Left ventricle myocardium inferior (tissue), 1 donor: ENCODE measurements around the gene SLC6A12. TPM values are rescaled to one million over a fixed set of nuclear protein-coding genes. Genes with fewer than 3 reads are reported as not detected.
A peak's percentile ranks its signal among the peaks of the same experiment; 100 is the strongest.
"Not testable (repeated sequence)": the region's sequence is repeated elsewhere in the genome, so short reads cannot be mapped to it uniquely, and the experiment has no call there.

Experiments used
- DNase-seq: peaks from one replicate; pipeline ENCODE4 v3.0.0-alpha.2; 2020
- H3K27ac ChIP-seq: fragments of 200-600 bp; replicated peaks from 2 replicates; pipeline ENCODE4 v1.8.0; 2021
- H3K27me3 ChIP-seq: fragments of 200-600 bp; 2 replicates; pipeline ENCODE4 v1.8.0; 2021; ENCODE audit warnings: low read depth
- H3K36me3 ChIP-seq: fragments of 200-600 bp; 2 replicates; pipeline ENCODE4 v1.8.0; 2021
- H3K4me1 ChIP-seq: fragments of 200-600 bp; 2 replicates; pipeline ENCODE4 v1.8.0; 2021
- H3K4me3 ChIP-seq: fragments of 200-600 bp; 2 replicates; pipeline ENCODE4 v1.8.0; 2021; ENCODE audit warnings: mild to moderate bottlenecking, moderate library complexity
- H3K9me3 ChIP-seq: fragments of 200-600 bp; replicated peaks from 2 replicates; pipeline ENCODE4 v1.8.0; 2021
- intact Hi-C: fragments of 100-400 bp; cut with micrococcal nuclease; formaldehyde crosslinking; loops from one replicate; pipeline ENCODE4 v1.11.0; 2022
- total RNA-seq: library from RNA; stranded (reverse); fragmentation: NEBNext Ultra II Directional; extraction: Animal tissue kit (Norgen Biotek cat#: 25700); gene quantifications from one replicate; pipeline ENCODE4 v1.2.1, GENCODE V29; 2021
- TF ChIP-seq, protein P1 (sequence below): fragments of 200-600 bp; IDR thresholded peaks from 2 replicates; pipeline ENCODE4 v1.8.0; 2021; ENCODE audit warnings: antibody characterized with exemption, mild to moderate bottlenecking, borderline replicate concordance
- donor health status: DM: no; HTN: yes; CAD: no; lungs with severe emphysema.

The SLC6A12 gene
- total RNA-seq, 1 donor from 2014 or later: 1.2 TPM

DNA sequence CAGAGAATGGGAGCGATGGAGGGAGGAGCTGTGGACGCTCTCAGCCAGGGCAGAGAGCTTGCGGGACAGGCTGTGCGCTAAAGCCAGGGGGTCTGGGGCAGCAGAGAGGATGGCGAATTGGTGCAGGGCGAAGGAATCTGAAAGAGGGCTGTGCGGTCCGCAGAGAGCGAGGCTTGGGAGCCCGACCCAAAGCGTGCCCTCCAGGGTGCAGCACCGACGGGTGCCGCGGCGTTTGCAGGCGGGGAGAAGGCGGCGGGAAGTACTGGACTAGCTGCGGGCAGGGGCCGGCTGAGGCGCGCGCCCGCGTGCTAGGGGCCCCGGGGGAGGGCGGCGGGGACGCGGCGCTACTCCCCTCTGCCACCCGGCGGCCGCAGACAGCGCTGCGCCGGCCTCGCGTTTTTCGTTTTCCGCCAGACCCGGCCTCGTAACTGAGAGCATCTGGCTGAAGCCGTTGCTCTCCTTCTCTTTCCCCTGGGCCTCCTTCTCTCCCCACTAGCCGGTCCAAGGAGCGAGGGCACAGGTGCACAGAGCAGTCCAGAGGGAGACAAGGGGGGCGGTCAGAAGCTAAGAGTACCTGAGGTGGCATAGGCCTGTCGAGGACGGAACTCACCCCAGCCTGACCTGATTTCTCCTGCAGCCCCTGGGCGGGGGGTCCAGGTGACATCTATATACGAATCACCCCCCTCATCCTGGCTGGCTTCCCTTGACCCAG lies 24.9 kb downstream of the SLC6A12 start:
- Histone ChIP-seq H3K36me3 (no peaks in the 10 kb centered on the region), H3K27me3 (peaks cover 12% of the 10 kb centered on the region), H3K9me3 (no peaks in the 10 kb centered on the region), H3K4me1 (peaks cover 14% of the 10 kb centered on the region), H3K27ac (peak overlapping the region; percentile 57), H3K4me3 (peak overlapping the region; percentile 66)
- DNase-seq: peak; percentile 55
- intact Hi-C loops: no loop called here
- TF ChIP-seq, protein P1, sequence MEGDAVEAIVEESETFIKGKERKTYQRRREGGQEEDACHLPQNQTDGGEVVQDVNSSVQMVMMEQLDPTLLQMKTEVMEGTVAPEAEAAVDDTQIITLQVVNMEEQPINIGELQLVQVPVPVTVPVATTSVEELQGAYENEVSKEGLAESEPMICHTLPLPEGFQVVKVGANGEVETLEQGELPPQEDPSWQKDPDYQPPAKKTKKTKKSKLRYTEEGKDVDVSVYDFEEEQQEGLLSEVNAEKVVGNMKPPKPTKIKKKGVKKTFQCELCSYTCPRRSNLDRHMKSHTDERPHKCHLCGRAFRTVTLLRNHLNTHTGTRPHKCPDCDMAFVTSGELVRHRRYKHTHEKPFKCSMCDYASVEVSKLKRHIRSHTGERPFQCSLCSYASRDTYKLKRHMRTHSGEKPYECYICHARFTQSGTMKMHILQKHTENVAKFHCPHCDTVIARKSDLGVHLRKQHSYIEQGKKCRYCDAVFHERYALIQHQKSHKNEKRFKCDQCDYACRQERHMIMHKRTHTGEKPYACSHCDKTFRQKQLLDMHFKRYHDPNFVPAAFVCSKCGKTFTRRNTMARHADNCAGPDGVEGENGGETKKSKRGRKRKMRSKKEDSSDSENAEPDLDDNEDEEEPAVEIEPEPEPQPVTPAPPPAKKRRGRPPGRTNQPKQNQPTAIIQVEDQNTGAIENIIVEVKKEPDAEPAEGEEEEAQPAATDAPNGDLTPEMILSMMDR: peak; percentile 92

DNA sequence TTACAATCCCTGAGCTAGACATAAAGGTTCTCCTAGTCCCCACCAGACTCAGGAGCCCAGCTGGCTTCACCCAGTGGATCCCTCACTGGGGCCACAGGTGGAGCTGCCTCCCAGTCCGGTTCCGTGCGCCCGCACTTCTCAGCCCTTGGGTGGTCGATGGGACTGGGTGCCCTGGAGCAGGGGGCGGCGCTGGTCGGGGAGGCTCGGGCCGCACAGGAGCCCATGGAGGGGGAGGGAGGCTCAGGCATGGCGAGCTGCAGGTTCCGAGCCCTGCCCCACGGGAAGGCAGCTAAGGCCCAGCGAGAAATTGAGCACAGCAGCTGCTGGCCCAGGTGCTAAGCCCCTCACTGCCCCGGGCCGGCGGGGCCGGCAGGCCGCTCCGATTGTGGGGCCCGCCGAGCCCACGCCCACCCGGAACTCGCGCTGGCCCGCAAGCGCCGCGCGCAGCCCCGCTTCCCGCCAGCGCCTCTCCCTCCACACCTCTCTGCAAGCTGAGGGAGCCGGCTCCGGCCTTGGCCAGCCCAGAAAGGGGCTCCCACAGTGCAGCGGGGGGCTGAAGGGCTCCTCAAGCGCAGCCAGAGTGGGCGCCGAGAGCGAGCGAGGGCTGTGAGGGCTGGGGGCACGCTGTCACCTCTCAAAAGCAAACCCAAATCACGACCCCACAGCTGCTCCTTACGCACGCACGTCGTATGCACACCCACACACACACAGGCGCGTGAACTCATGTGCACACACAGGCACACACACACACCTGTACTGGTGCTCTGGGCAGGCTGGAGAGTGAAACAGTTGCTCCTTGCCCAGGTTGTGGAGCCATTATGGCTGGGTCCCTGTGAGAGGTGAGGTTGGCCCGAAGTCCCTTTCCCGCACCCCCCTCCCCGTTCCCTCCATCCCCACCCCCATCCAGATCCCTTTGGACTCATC lies 25.7 kb downstream of the SLC6A12 start:
- peaks cover 14% of the 10 kb centered on the region for H3K4me1 ChIP-seq
- H3K36me3 ChIP-seq, intact Hi-C loops, H3K27me3 ChIP-seq, H3K9me3 ChIP-seq: not testable (repeated sequence)
- H3K27ac ChIP-seq: peak overlapping the region; percentile 57
- peak; percentile 12 for DNase-seq
- peak overlapping the region; percentile 66 for H3K4me3 ChIP-seq

DNA sequence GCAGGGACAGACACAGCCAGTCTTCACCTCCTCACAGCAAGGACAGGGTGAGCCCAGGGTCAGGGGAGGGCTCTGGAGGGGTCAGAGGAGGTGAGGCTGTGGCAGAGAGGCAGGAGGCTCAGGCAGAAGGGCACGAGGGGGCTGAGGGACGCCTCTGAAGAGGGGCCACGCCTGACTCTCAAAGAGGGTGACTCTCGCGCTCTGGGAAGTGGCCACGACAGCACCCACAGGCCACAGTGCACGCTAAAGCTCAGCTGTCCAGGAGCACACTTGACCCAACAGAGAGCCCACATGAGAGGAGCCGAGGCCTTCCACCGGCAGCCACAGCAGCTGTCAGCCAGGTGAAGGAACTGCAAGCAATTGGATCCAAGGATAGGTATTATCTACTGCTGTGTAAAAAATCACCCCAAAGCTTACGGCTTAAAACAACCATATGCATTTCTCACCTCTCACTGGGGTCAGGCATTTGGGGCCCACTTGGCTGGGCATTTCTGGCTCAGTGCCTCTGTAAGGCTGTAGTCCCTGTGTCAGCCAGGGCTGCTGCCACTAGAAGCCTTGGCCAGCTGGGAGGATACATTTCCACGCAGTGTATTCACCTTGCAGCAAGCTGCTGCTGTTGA lies 27.8 kb downstream of the SLC6A12 start:
- no peaks in the 10 kb centered on the region for H3K36me3 ChIP-seq
- H3K4me3 ChIP-seq: no peak overlapping the region
- H3K4me1 ChIP-seq: peaks cover 30% of the 10 kb centered on the region
- H3K27ac ChIP-seq: no peak overlapping the region
- no peak for DNase-seq
- H3K27me3 ChIP-seq: peaks cover 4% of the 10 kb centered on the region
- TF ChIP-seq, protein P1: no peak
- no peaks in the 10 kb centered on the region for H3K9me3 ChIP-seq
- intact Hi-C loops: no loop called here

DNA sequence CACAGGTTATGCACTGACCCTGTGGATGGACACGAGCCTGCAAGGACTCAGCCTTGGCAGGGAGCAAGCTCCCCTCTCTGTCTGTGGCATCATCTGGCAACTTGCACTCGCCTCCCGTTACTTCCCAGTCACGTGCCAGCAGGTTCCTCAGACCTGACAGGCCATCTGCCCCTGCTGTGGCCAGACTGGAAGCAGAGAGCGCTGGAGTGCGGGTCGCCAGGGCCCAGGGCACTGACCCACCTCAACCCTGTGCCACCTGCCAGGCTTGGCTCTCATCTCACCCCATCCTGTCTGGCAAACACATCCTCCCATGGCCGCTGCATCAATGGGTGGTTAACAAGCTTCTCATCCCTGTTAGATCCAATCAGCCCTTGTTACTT lies 28.4 kb downstream of the SLC6A12 start:
- Histone ChIP-seq H3K27me3 (no peaks in the 10 kb centered on the region), H3K4me1 (peaks cover 36% of the 10 kb centered on the region), H3K27ac (no peak overlapping the region), H3K9me3 (no peaks in the 10 kb centered on the region), H3K4me3 (no peak overlapping the region), H3K36me3 (no peaks in the 10 kb centered on the region)
- DNase-seq: no peak
- TF ChIP-seq, protein P1: no peak
- intact Hi-C loops: no loop called here

DNA sequence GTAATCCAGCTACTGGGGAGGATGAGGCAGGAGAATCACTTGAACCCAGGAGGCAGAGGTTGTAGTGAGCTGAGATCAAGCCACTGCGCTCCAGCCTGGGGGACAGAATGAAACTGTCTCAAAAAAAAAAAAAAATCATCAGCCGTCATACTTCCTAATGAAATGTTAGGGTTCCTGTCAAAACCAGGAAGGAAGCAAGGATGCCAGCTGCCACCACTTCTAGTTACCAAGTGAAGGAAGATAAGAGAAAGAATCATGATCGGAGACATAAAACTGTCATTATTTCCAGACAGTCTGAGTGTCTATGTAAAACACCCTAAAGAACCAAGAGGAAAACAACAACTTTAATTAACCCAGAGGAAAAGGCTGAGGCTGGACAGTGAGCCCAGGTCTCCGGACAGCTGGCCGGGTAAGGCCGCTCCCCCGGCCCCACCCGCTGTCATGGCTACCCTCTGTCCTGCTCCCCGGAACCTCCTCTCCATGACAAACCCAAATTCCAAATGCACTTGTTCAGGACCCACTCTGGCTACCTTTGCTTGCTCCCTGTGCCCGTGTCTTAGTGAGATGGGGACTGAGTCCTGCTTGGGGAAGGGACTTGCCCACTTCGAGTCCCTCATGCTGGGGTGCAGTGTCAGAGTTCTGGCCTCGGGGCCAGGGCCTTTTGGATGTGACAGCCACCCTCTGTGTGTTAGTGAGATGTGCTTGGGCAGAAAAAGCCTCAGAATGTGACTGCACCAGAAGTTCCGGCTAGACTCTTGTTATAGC lies 29.0 kb downstream of the SLC6A12 start:
- H3K27me3 ChIP-seq: no peaks in the 10 kb centered on the region
- no peaks in the 10 kb centered on the region for H3K9me3 ChIP-seq
- peak; percentile 10 for DNase-seq
- TF ChIP-seq, protein P1: no peak
- peak overlapping the region; percentile 23 for H3K27ac ChIP-seq
- H3K36me3 ChIP-seq: no peaks in the 10 kb centered on the region
- intact Hi-C loops: no loop called here
- H3K4me3 ChIP-seq: no peak overlapping the region
- peaks cover 42% of the 10 kb centered on the region for H3K4me1 ChIP-seq
